Measurements from ENCODE around the gene PRPF8.
A peak's percentile ranks its signal among the peaks of the same experiment; 100 is the strongest.
"Not testable (repeated sequence)": the region's sequence is repeated elsewhere in the genome, so short reads cannot be mapped to it uniquely, and the experiment has no call there.

Gene PRPF8

GRCh38 chr17:1716912-1717695 is 32.4 kb upstream of the PRPF8 start:
- DNase-seq (ENCODE audit: low read depth in 1 of 2, low spot score in 1 of 2) = peak; percentile 45 to 76

GRCh38 chr17:1716076-1716911 is 31.6 kb upstream of the PRPF8 start:
- DNase-seq (ENCODE audit: low read depth in 1 of 2, low spot score in 1 of 2) = peak; percentile 99 to 100

GRCh38 chr17:1715803-1716075 is 31.1 kb upstream of the PRPF8 start:
- no peak for DNase-seq (ENCODE audit: low read depth in 1 of 2, low spot score in 1 of 2)

GRCh38 chr17:1714980-1715802 is 30.5 kb upstream of the PRPF8 start:
- no peak for DNase-seq (ENCODE audit: low read depth in 1 of 2, low spot score in 1 of 2)

- no peak for DNase-seq (ENCODE audit: low read depth in 1 of 2, low spot score in 1 of 2)
These were observed 29.8 kb upstream of the PRPF8 start for GRCh38 chr17:1714427-1714979.

GRCh38 chr17:1713878-1714426 is 29.3 kb upstream of the PRPF8 start:
- no peak for DNase-seq (ENCODE audit: low read depth in 1 of 2, low spot score in 1 of 2)

GRCh38 chr17:1713160-1713877 is 28.7 kb upstream of the PRPF8 start:
- DNase-seq (ENCODE audit: low read depth in 1 of 2, low spot score in 1 of 2) = no peak

- DNase-seq (ENCODE audit: low read depth in 1 of 2, low spot score in 1 of 2) = no peak
These were observed 27.6 kb upstream of the PRPF8 start for GRCh38 chr17:1712271-1712670.

- DNase-seq (ENCODE audit: low read depth in 1 of 2, low spot score in 1 of 2) = no peak
These were observed 27.1 kb upstream of the PRPF8 start for GRCh38 chr17:1711804-1712203.

- DNase-seq (ENCODE audit: low read depth in 1 of 2, low spot score in 1 of 2) = no peak
These were observed 26.3 kb upstream of the PRPF8 start for GRCh38 chr17:1710807-1711553.

- DNase-seq (ENCODE audit: low read depth in 1 of 2, low spot score in 1 of 2) = no peak
These were observed 25.5 kb upstream of the PRPF8 start, which contains the start of gene TLCD2 for GRCh38 chr17:1709971-1710806. Gene TLCD2 (minus strand): TSS chr17:1710377. CDS start chr17:1710242, 135 bp downstream.

- no peak for DNase-seq (ENCODE audit: low read depth in 1 of 2, low spot score in 1 of 2)
These were observed 24.8 kb upstream of the PRPF8 start for GRCh38 chr17:1709403-1709951.

- not testable (repeated sequence) for DNase-seq (ENCODE audit: low read depth in 1 of 2, low spot score in 1 of 2)
These were observed 24.2 kb upstream of the PRPF8 start for GRCh38 chr17:1708791-1709346.

- no peak for DNase-seq (ENCODE audit: low read depth in 1 of 2, low spot score in 1 of 2)
These were observed 22.4 kb upstream of the PRPF8 start for GRCh38 chr17:1707107-1707506.

- DNase-seq (ENCODE audit: low read depth in 1 of 2, low spot score in 1 of 2) = no peak
These were observed 20.3 kb upstream of the PRPF8 start for GRCh38 chr17:1705004-1705403.

GRCh38 chr17:1703063-1703462 is 18.4 kb upstream of the PRPF8 start:
- no peak for DNase-seq (ENCODE audit: low read depth in 1 of 2, low spot score in 1 of 2)

GRCh38 chr17:1699891-1700290 is 15.2 kb upstream of the PRPF8 start:
- not testable (repeated sequence) for DNase-seq (ENCODE audit: low read depth in 1 of 2, low spot score in 1 of 2)

- no peak for DNase-seq (ENCODE audit: low read depth in 1 of 2, low spot score in 1 of 2)
These were observed 13.0 kb upstream of the PRPF8 start for GRCh38 chr17:1697681-1698080.

Measured in activated T-helper 1 cell treated with anti-CD3 and anti-CD28 coated beads, Interleukin-2, amount 50 U/mL, for 16 hours (primary cell).